GM12875 (cell line): ENCODE data around the gene SMAD7.

ENCODE experiments used
- H3K4me3 ChIP-seq: one replicate; pipeline ENCODE4 v1.5.1; 2011; ENCODE audit warnings: low read depth, low read length, control low read depth
- TF ChIP-seq, protein P1 (sequence below): IDR thresholded peaks from 2 replicates; pipeline ENCODE4 v1.5.1; 2011; ENCODE audit warnings: low read depth, mild to moderate bottlenecking, control low read depth, inconsistent platforms, low read length, moderate library complexity, borderline replicate concordance; ENCODE audit not compliant: insufficient read depth

The SMAD7 gene

DNA sequence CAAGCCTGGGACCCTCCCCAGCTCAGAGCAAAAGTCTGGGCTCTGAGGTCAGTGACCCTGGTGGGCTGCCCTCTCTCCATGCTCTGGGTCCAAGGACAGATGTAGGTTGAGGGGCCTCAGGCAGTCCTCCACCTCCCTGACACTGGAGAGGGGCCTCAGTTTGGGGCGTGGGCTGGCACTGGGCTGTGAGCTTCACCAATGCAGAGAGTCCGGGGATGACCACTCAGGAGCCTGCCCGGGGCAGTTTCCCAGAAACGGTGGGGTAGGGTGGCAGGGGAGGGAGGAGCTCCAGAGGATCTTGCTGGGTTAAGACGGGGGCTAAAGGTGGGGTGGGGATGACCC is 40.5 kb upstream of the SMAD7 start:
- no peak overlapping the region for H3K4me3 ChIP-seq
- TF ChIP-seq, protein P1, sequence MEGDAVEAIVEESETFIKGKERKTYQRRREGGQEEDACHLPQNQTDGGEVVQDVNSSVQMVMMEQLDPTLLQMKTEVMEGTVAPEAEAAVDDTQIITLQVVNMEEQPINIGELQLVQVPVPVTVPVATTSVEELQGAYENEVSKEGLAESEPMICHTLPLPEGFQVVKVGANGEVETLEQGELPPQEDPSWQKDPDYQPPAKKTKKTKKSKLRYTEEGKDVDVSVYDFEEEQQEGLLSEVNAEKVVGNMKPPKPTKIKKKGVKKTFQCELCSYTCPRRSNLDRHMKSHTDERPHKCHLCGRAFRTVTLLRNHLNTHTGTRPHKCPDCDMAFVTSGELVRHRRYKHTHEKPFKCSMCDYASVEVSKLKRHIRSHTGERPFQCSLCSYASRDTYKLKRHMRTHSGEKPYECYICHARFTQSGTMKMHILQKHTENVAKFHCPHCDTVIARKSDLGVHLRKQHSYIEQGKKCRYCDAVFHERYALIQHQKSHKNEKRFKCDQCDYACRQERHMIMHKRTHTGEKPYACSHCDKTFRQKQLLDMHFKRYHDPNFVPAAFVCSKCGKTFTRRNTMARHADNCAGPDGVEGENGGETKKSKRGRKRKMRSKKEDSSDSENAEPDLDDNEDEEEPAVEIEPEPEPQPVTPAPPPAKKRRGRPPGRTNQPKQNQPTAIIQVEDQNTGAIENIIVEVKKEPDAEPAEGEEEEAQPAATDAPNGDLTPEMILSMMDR = no peak

DNA sequence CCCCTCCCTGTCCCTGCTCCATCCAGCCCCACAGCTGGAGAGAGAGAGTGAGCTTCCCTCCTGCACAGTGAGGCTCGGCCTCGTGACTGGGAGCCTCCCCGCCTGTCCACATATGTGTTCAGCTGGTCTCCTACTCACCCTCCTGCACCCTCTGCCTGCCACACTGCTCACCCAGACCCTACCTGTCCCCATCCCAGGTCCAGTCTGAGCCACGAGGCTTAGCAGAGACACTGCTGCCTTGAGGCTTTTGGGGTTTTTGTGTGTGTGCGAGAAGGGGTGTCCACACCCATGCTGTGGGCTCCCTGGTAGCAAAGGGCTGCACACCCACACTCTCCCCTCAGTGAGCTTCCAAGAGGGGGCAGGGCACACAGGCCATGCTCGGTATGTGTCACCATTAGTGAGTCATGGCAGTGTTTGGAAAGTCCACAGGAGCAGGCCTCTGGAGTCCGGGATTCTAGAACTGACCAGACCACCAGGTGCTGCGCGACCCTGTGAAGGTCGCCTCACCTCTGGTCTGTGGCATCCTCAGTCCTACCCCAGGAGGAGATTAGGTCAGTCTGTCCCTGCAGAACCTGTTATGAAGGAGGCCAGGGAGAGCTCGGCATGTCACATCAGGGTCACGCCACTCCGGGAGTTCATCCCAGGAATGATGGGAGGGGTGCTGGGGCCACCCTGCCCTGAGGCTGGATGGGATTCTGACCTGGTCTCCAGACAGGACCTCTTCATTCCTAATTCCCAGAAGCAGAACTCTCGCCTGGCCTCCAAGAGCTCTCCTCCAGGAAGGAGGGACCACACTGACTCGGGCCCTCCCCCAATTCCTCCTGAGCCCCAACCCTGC is 39.9 kb upstream of the SMAD7 start:
- no peak overlapping the region for H3K4me3 ChIP-seq
- TF ChIP-seq, protein P1 = no peak

DNA sequence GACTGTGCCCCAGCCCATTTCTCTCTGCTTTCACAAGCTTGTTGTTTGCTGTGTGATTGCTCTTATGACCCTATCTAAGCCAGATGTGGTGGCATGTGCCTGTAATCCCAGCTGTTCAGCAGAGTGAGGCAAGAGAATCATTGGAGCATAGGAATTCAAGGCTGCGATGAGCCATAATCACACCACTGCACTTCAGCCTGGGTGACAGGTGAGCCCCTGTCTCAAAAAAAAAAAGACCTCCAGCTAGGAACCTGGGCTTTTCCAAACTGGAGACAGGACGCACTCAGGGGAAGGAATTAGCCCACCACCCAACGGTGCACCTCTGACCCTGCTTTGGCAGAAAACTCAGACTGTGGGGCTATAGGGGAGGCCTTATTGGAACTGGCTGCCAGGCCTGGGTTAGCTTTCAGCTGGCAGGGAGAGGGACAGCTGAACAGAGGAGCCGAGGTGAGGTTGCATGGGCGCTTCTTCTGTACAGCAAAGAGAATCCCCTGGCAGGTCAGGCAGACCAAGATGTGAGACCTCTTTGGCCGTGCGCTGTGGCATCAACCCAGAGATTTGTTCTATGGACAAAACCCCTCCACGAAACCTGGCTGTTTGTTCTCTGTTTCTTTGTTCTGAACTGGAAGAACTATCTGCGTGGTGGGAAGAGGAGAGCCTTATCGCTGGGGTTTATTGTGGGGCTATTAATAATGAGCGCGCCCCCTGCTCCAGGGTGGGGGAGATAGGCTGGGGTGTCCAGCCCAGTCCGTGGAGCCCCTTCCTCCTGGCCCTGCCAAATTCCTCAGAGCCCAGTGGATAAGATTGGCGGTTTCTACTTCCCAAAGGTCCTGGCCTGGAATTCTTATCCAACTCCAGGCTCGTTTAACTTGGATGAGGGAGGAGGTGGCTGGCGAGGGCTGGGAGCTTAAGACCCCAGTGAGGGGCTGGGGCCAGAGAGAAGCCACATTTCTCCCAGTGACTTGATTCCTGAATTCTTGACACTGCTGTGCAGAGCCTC is 38.8 kb upstream of the SMAD7 start:
- H3K4me3 ChIP-seq = no peak overlapping the region
- TF ChIP-seq, protein P1 = no peak

DNA sequence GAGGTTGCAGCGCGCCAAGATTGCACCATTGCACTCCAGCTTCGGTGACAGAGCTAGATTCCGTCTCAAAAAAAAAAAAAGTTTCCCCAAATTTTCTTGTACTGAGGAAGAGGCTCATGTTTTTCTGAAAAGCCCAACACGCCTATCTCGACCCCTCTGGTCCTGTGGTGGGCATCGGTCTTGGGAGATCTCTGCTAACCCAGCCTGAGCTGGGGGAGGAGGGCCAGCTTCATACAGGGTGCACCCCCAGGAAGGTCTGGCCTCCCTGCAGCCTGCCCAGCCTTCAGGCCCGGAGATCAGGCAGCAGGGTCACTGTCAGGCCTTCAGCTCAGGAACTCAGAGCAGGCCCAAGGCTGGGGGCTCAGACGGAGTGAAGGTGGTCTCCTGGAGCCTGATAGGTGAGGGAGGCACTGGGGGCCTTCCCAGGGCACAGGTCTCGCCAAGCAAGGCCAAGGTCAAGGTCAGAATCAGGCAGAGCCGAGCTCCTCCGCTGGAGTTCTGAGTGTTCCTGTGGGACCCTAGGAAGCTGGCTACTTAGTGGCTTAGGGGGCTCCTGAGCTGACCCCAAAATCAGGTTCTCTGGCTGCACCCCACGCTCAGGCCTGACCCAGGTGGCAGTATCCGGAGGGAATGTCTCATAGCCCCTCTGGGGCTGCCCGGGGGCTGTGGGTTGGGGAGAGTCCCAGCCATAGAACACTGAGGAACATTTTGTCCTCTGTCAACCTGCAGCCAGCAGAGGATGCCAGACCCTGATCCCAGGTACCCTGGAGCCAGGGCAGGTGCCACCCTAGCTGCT is 37.9 kb upstream of the SMAD7 start:
- TF ChIP-seq, protein P1 = no peak
- no peak overlapping the region for H3K4me3 ChIP-seq

DNA sequence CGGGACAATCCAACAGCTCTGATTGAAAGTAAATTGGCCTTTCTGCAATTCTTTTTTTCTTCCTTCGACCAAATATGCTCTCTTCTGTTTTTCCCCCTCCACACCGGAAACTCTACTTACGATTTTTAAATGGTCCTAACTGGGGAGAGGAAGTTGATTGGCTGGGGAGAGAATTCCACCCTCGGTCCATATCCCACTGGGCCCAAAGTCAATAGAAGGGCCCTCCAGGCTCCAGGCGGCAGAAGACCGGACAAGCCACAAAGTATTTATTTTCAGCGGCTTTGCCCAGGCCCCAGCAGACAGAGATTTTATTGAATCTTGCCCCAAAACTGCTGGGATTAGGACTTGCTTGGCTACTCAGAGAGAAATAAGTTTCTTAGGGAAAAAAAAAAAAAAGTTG is 37.1 kb upstream of the SMAD7 start:
- H3K4me3 ChIP-seq = no peak overlapping the region
- TF ChIP-seq, protein P1 = no peak

DNA sequence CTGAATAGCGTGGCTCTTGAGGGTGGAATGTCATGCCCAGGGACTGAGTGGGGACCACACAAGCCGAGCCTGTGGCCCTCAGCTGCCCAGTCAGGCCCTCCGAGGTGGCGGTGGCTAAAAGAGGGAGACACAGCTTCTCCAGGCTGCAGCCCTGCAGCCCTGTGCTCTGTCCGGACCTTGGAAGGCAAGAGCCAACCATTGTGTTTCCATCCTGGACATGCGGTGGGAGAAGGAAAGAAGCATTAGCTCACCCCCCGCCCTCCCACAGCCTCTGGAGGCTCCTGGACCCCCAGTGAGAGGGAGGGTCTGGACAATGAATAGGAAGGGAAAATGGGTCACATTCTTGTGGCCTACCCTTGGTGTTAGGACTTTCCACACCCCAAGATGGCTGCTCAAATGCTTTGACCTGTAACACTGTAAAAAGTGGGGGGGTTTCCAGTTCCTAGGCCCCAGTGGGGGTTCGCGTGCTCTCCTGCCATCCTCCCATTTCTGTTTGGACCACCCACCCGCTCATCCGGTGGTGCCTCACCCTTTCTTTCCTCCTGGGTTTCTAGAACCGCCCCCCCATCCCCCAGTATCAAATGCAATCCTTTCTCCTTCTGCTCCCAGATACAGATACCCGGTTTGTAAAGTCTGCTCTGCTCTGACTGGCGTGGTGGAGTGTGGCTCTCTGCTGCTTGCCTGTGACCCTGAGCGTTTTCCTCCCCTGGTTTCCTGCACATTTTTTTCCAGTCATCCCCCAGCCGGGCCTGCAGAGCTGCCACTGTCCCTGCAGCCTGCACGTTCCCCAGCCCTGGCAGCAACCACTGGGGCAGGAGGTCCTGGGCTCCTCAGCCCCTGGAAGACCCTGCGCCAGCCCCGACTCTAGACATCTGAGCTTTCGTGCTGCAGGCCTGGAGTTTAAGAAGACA is 36.3 kb upstream of the SMAD7 start:
- TF ChIP-seq, protein P1 = no peak

More for the DNA sequence above, 36.3 kb upstream of the SMAD7 start:
- H3K4me3 ChIP-seq = no peak overlapping the region
